H9 (cell line): ENCODE data around the gene TSFM. TPM values are rescaled to one million over a fixed set of nuclear protein-coding genes. Genes with fewer than 3 reads are reported as not detected.

ENCODE experiments used
- DNase-seq: peaks from one replicate; pipeline ENCODE4 v3.0.0-alpha.2; 2017
- H2AFZ ChIP-seq: one replicate; pipeline ENCODE4 v1.6.1; 2013; ENCODE audit warnings: mild to moderate bottlenecking, low read length, control low read depth, moderate library complexity
- H2AK5ac ChIP-seq: 2 replicates; pipeline ENCODE4 v1.6.1; 2013; ENCODE audit warnings: low read length, control low read depth, mixed read lengths; ENCODE audit not compliant: insufficient read length
- H2BK120ac ChIP-seq: one replicate; pipeline ENCODE4 v1.6.1; 2013; ENCODE audit warnings: low read depth, mild to moderate bottlenecking, low read length, control low read depth, inconsistent platforms; ENCODE audit not compliant: poor library complexity, severe bottlenecking
- H2BK12ac ChIP-seq: 2 replicates; pipeline ENCODE4 v1.6.1; 2013; ENCODE audit warnings: low read length, control low read depth, mixed read lengths, low read depth; ENCODE audit not compliant: insufficient read length
- H2BK15ac ChIP-seq: 2 replicates; pipeline ENCODE4 v1.6.1; 2013; ENCODE audit warnings: low read depth, low read length, control low read depth
- H2BK20ac ChIP-seq: one replicate; pipeline ENCODE4 v1.6.1; 2013; ENCODE audit warnings: low read depth, mild to moderate bottlenecking, low read length, control low read depth, inconsistent platforms; ENCODE audit not compliant: poor library complexity, severe bottlenecking
- H2BK5ac ChIP-seq: 2 replicates; pipeline ENCODE4 v1.6.1; 2013; ENCODE audit warnings: low read length, control low read depth, mixed read lengths; ENCODE audit not compliant: insufficient read length
- H3K14ac ChIP-seq: 2 replicates; pipeline ENCODE4 v1.6.1; 2013; ENCODE audit warnings: low read length, control low read depth; ENCODE audit not compliant: insufficient read depth
- H3K18ac ChIP-seq: 2 replicates; pipeline ENCODE4 v1.6.1; 2013; ENCODE audit warnings: low read depth, mild to moderate bottlenecking, mixed read lengths, low read length, control low read depth; ENCODE audit not compliant: insufficient read length
- H3K23ac ChIP-seq: 2 replicates; pipeline ENCODE4 v1.6.1; 2013; ENCODE audit warnings: low read length, control low read depth, mixed read lengths, low read depth; ENCODE audit not compliant: insufficient read length
- H3K23me2 ChIP-seq: 2 replicates; pipeline ENCODE4 v1.6.1; 2013; ENCODE audit warnings: low read depth, mild to moderate bottlenecking, mixed read lengths, low read length, control low read depth; ENCODE audit not compliant: insufficient read length, poor library complexity, severe bottlenecking
- H3K27ac ChIP-seq: 2 replicates; pipeline ENCODE4 v1.5.1; 2013; ENCODE audit warnings: low read length, control low read depth, mixed read lengths, low read depth; ENCODE audit not compliant: insufficient read length
- H3K27me3 ChIP-seq: 2 replicates; pipeline ENCODE4 v1.6.1; 2013; ENCODE audit warnings: low read length, control low read depth, inconsistent platforms; ENCODE audit not compliant: insufficient read depth
- H3K4ac ChIP-seq: 2 replicates; pipeline ENCODE4 v1.6.1; 2013; ENCODE audit warnings: low read depth, mild to moderate bottlenecking, control low read depth, inconsistent platforms, low read length, moderate library complexity
- H3K4me1 ChIP-seq: 2 replicates; pipeline ENCODE4 v1.6.1; 2013; ENCODE audit warnings: low read length, control low read depth, inconsistent platforms; ENCODE audit not compliant: insufficient read depth
- H3K4me2 ChIP-seq: 2 replicates; pipeline ENCODE4 v1.6.1; 2013; ENCODE audit warnings: low read length, control low read depth, mixed read lengths; ENCODE audit not compliant: insufficient read length, insufficient read depth
- H3K56ac ChIP-seq: 2 replicates; pipeline ENCODE4 v1.6.1; 2013; ENCODE audit warnings: low read depth, mild to moderate bottlenecking, mixed read lengths, low read length, control low read depth; ENCODE audit not compliant: insufficient read length
- H3K79me1 ChIP-seq: 2 replicates; pipeline ENCODE4 v1.6.1; 2013; ENCODE audit warnings: low read depth, mild to moderate bottlenecking, moderate library complexity, low read length, control low read depth, inconsistent platforms; ENCODE audit not compliant: insufficient read depth, poor library complexity, severe bottlenecking
- H3K79me2 ChIP-seq: 2 replicates; pipeline ENCODE4 v1.6.1; 2013; ENCODE audit warnings: low read length, control low read depth, inconsistent platforms; ENCODE audit not compliant: insufficient read depth
- H3K9ac ChIP-seq: 2 replicates; pipeline ENCODE4 v1.6.1; 2013; ENCODE audit warnings: low read length, control low read depth, mixed read lengths; ENCODE audit not compliant: insufficient read length; ENCODE audit errors: extremely low read depth
- H3K9me3 ChIP-seq: one replicate; pipeline ENCODE4 v1.6.1; 2013; ENCODE audit warnings: low read depth, low read length, inconsistent platforms; ENCODE audit not compliant: control insufficient read depth
- H3T11ph ChIP-seq: one replicate; pipeline ENCODE4 v1.6.1; 2013; ENCODE audit warnings: mild to moderate bottlenecking, low read length, control low read depth, inconsistent platforms
- H4K20me1 ChIP-seq: one replicate; pipeline ENCODE4 v1.6.1; 2013; ENCODE audit not compliant: control insufficient read depth, insufficient read length, insufficient read depth
- H4K5ac ChIP-seq: 2 replicates; pipeline ENCODE4 v1.6.1; 2013; ENCODE audit warnings: low read depth, mild to moderate bottlenecking, mixed read lengths, low read length, control low read depth; ENCODE audit not compliant: insufficient read length
- H4K8ac ChIP-seq: replicated peaks from 2 replicates; pipeline ENCODE4 v1.6.1; 2013; ENCODE audit warnings: low read length, control low read depth, mixed read lengths, low read depth; ENCODE audit not compliant: insufficient read length
- H4K91ac ChIP-seq: 2 replicates; pipeline ENCODE4 v1.6.1; 2013; ENCODE audit warnings: low read depth, mild to moderate bottlenecking, moderate library complexity, mixed read lengths, low read length, control low read depth; ENCODE audit not compliant: insufficient read length
- H3K27ac Mint-ChIP-seq, 3 experiments: 2 replicates in 2 of 3; 3 replicates in 1 of 3; pipeline ENCODE4 v1.8.0; 2020 to 2021; ENCODE audit warnings: mixed read lengths in 3 of 3, mild to moderate bottlenecking in 1 of 3, moderate library complexity in 1 of 3
- H3K27me3 Mint-ChIP-seq: 2 replicates; pipeline ENCODE4 v1.8.0; 2021; ENCODE audit warnings: low read depth, mild to moderate bottlenecking, moderate library complexity, mixed read lengths
- H3K36me3 Mint-ChIP-seq, 3 experiments: 2 replicates in 2 of 3; 3 replicates in 1 of 3; pipeline ENCODE4 v1.8.0; 2020 to 2021; ENCODE audit warnings: low read depth in 3 of 3, mixed read lengths in 3 of 3; ENCODE audit not compliant: insufficient read depth in 1 of 3
- H3K4me1 Mint-ChIP-seq, 2 experiments: 2 replicates each; pipeline ENCODE4 v1.8.0; 2020; ENCODE audit warnings: mixed read lengths in 2 of 2
- H3K4me3 Mint-ChIP-seq, 2 experiments: 2 replicates in 1 of 2; 3 replicates in 1 of 2; pipeline ENCODE4 v1.8.0; 2020 to 2021; ENCODE audit warnings: mild to moderate bottlenecking in 2 of 2, mixed read lengths in 2 of 2, moderate library complexity in 1 of 2
- H3K9me3 Mint-ChIP-seq, 2 experiments: 2 replicates in 1 of 2; 3 replicates in 1 of 2; pipeline ENCODE4 v1.8.0; 2020; ENCODE audit warnings: mild to moderate bottlenecking in 2 of 2, mixed read lengths in 2 of 2, moderate library complexity in 1 of 2
- CTCF ChIP-seq: fragments of 200-600 bp; sonication (generic); conservative IDR thresholded peaks from 3 replicates; pipeline ENCODE4 v1.8.0; 2021; ENCODE audit warnings: antibody characterized with exemption, mild to moderate bottlenecking
- WGBS: extraction: QIAGEN DNeasy Blood & Tissue Kit; methylation state at CpG from one replicate; pipeline ENCODE4 v1.1.7; 2013; ENCODE audit warnings: missing lambda C conversion rate, low lambda C conversion rate, mixed read lengths; ENCODE audit not compliant: insufficient read length; ENCODE audit errors: extremely low coverage; 5-methylcytosine and 5-hydroxymethylcytosine counted together
- total RNA-seq: library from RNA; stranded (reverse); gene quantifications from 2 replicates; pipeline ENCODE4 v1.2.1, GENCODE V29; 2021

TSFM gene
- total RNA-seq, 1 experiment from 2014 or later, result 50.2 TPM

- Histone ChIP-seq H3K23me2 (peaks cover 17% of the 10 kb centered on the region), H2BK20ac (no peak overlapping the region), H3T11ph (no peak overlapping the region), H2BK120ac (no peak overlapping the region), H2BK15ac (no peak overlapping the region), H4K91ac (no peak overlapping the region), H3K4me2 (no peak overlapping the region), H3K14ac (no peak overlapping the region), H2BK12ac (no peak overlapping the region), H3K79me1 (no peaks in the 10 kb centered on the region), H2AK5ac (no peak overlapping the region), H3K27ac (no peak overlapping the region), H4K8ac (no peak overlapping the region), H3K79me2 (no peaks in the 10 kb centered on the region), H3K23ac (no peak overlapping the region), H3K9ac (no peak overlapping the region), H3K9me3 (no peaks in the 10 kb centered on the region), H4K5ac (no peak overlapping the region), H4K20me1 (no peaks in the 10 kb centered on the region), H3K18ac (no peak overlapping the region), H3K56ac (no peak overlapping the region), H2AFZ (no peak overlapping the region), H2BK5ac (no peak overlapping the region), H3K27me3 (peaks cover 43% of the 10 kb centered on the region), H3K4ac (no peak overlapping the region), H3K4me1 (peaks cover 2% of the 10 kb centered on the region; the same call in 1 of the 2 replicates)
- peaks cover 71% of the 10 kb centered on the region for H3K27me3 Mint-ChIP-seq
- no peaks in the 10 kb centered on the region; a peak in 1 of 5 replicates for H3K9me3 Mint-ChIP-seq
- WGBS, result no CpG with 5 or more reads among the region's 5 CpGs
- H3K27ac Mint-ChIP-seq, result no peak overlapping the region
- H3K36me3 Mint-ChIP-seq, result peaks cover 0 to 4% (median 0%) of the 10 kb centered on the region in 3 experiments; a peak in 3 of 7 replicates
- no peak for TF ChIP-seq CTCF
- H3K4me1 Mint-ChIP-seq, result peaks cover 27 to 28% of the 10 kb centered on the region in 2 experiments
- 0 out of 5 replicates have a peak overlapping the region, but pooled peaks of 1 of the 2 experiments have one; percentile 13 for H3K4me3 Mint-ChIP-seq
- peak; percentile 37 for DNase-seq
These were observed 41.8 kb upstream of the TSFM start for GRCh38 chr12:57740656-57741412.
